B cell (primary cell): Measurements from ENCODE around the gene CCR4. TPM values are rescaled to one million over a fixed set of nuclear protein-coding genes. Genes with fewer than 3 reads are reported as not detected.

Experiments used
- ATAC-seq: fragments of 200-7000 bp; cut with Tn5 transposase; one replicate; pipeline ENCODE4 v1.10.0; 2021; ENCODE audit warnings: low read depth, mild to moderate bottlenecking, moderate number of reproducible peaks, moderate library complexity
- CTCF ChIA-PET: fragments of 350-600 bp; sonication (Branson Sonifier 250); formaldehyde crosslinking; loops from one replicate; lab custom pipeline; 2021; ENCODE audit warnings: antibody characterized with exemption, inconsistent platforms; lab: Charles Lee
- POLR2A ChIA-PET: fragments of 350-600 bp; sonication (Branson Sonifier 250); formaldehyde crosslinking; loops from one replicate; lab custom pipeline; 2021; ENCODE audit warnings: antibody characterized with exemption; lab: Charles Lee
- DNase-seq: peaks from one replicate; pipeline ENCODE4 v3.0.0; 2013
- H2AFZ ChIP-seq: 2 replicates; pipeline ENCODE4 v1.6.1; 2012; ENCODE audit warnings: mild to moderate bottlenecking, low read depth, low read length; ENCODE audit not compliant: insufficient read depth, poor library complexity, severe bottlenecking
- H3K27ac ChIP-seq, 2 donors: 1 replicate in 1 of 2; 2 replicates in 1 of 2; pipeline ENCODE4 v1.5.1; 2012 to 2013; ENCODE audit warnings: low read length in 2 of 2, mild to moderate bottlenecking in 2 of 2, moderate library complexity in 1 of 2
- H3K27me3 ChIP-seq, 4 experiments: fragments of 200-600 bp in 1 of 4; sonication (generic) in 1 of 4; replicated peaks in 1 of 4; 1 replicate in 2 of 4; 2 replicates in 2 of 4; pipeline versions ENCODE4 v1.6.1 to v1.7.0; 2013 to 2016; ENCODE audit warnings: low read length in 3 of 4, mild to moderate bottlenecking in 2 of 4, mixed read lengths in 1 of 4, moderate library complexity in 1 of 4; ENCODE audit not compliant: insufficient read depth in 4 of 4, control insufficient read depth in 3 of 4; ENCODE audit errors: control extremely low read depth in 1 of 4
- H3K36me3 ChIP-seq, 2 experiments: replicated peaks in 1 of 2; 1 replicate in 1 of 2; 2 replicates in 1 of 2; pipeline versions ENCODE4 v1.6.1 to v1.7.1; 2013; ENCODE audit warnings: low read length in 1 of 2; ENCODE audit not compliant: insufficient read depth in 2 of 2, control insufficient read depth in 1 of 2; ENCODE audit errors: control extremely low read depth in 1 of 2, extremely low read depth in 1 of 2
- H3K4me1 ChIP-seq, 2 donors: fragments of 200-600 bp in 1 of 2; sonication (generic) in 1 of 2; 1 replicate in 1 of 2; 2 replicates in 1 of 2; pipeline versions ENCODE4 v1.5.1 to v1.6.1; 2013 to 2017; ENCODE audit warnings: low read length in 2 of 2; ENCODE audit not compliant: control insufficient read depth in 2 of 2, insufficient read depth in 2 of 2
- H3K4me2 ChIP-seq: replicated peaks from 2 replicates; pipeline ENCODE3; 2012; ENCODE audit warnings: mild to moderate bottlenecking, low read depth, low read length; ENCODE audit not compliant: poor library complexity, severe bottlenecking
- H3K4me3 ChIP-seq, 5 experiments: fragments of 200-600 bp in 1 of 5; sonication (generic) in 1 of 5; 1 replicate in 3 of 5; 2 replicates in 2 of 5; pipeline versions ENCODE4 v1.5.1 to v1.7.0; 2011 to 2016; ENCODE audit warnings: low read length in 4 of 5, mild to moderate bottlenecking in 4 of 5, low read depth in 2 of 5, control low read depth in 1 of 5, moderate library complexity in 1 of 5; ENCODE audit not compliant: insufficient read depth in 1 of 5; ENCODE audit errors: control extremely low read depth in 1 of 5, extremely low read depth in 1 of 5
- H3K79me2 ChIP-seq: fragments of 200-600 bp; sonication (generic); one replicate; pipeline ENCODE4 v1.6.0; 2016; ENCODE audit warnings: low read length; ENCODE audit not compliant: control insufficient read depth, insufficient read depth
- H3K9ac ChIP-seq: fragments of 200-600 bp; sonication (generic); 2 replicates; pipeline ENCODE4 v1.6.1; 2017; ENCODE audit warnings: mild to moderate bottlenecking, low read length, moderate library complexity
- H3K9me3 ChIP-seq, 3 donors: one replicate each; pipeline versions ENCODE4 v1.6.1 to v1.7.1; 2013; ENCODE audit warnings: low read length in 2 of 3; ENCODE audit not compliant: control insufficient read depth in 2 of 3, insufficient read depth in 1 of 3; ENCODE audit errors: control extremely low read depth in 1 of 3
- H4K20me1 ChIP-seq: 2 replicates; pipeline ENCODE4 v1.6.0; 2012; ENCODE audit warnings: mild to moderate bottlenecking, low read length; ENCODE audit not compliant: insufficient read depth, control insufficient read depth, poor library complexity, severe bottlenecking
- H3K27ac Mint-ChIP-seq: one replicate; pipeline ENCODE4 v1.8.0; 2021; ENCODE audit warnings: mixed read lengths
- H3K27me3 Mint-ChIP-seq: one replicate; pipeline ENCODE4 v1.8.0; 2021; ENCODE audit warnings: mixed read lengths
- H3K4me1 Mint-ChIP-seq: one replicate; pipeline ENCODE4 v1.8.0; 2021; ENCODE audit warnings: mixed read lengths
- H3K4me3 Mint-ChIP-seq: one replicate; pipeline ENCODE4 v1.8.0; 2021; ENCODE audit warnings: mixed read lengths
- H3K9me3 Mint-ChIP-seq: one replicate; pipeline ENCODE4 v1.8.0; 2022; ENCODE audit warnings: mixed read lengths; ENCODE audit not compliant: insufficient read depth
- EZH2 ChIP-seq: IDR thresholded peaks from 2 replicates; pipeline ENCODE4 v1.6.1; 2012; ENCODE audit warnings: borderline replicate concordance, low read depth, mild to moderate bottlenecking, moderate library complexity, low read length; ENCODE audit not compliant: insufficient read depth, poor library complexity, severe bottlenecking
- WGBS: methylation state at CpG from one replicate; pipeline ENCODE4 v1.1.5; 2013; ENCODE audit warnings: missing lambda C conversion rate; ENCODE audit not compliant: insufficient coverage; 5-methylcytosine and 5-hydroxymethylcytosine counted together
- intact Hi-C: fragments of 100-400 bp; cut with micrococcal nuclease; formaldehyde crosslinking; loops from one replicate; pipeline ENCODE4 v1.10.0; 2022
- polyA plus RNA-seq: library from polyadenylated mRNA; depleted of rRNA; stranded (reverse); fragments of >200 nt; gene quantifications from 2 replicates; pipeline ENCODE4 v1.2.3, GENCODE V29; 2012
- total RNA-seq, 2 donors: library from RNA; stranded (reverse); fragments of 120-200 nt in 1 of 2; gene quantifications; 1 replicate in 1 of 2; 2 replicates in 1 of 2; pipeline versions ENCODE4 v1.2.3 to v1.2.4, GENCODE V29; 2013 to 2022
- TF ChIP-seq, protein P1 (sequence below): fragments of 200-600 bp; IDR thresholded peaks from one replicate; pipeline ENCODE4 v1.8.0; 2022; ENCODE audit warnings: antibody characterized with exemption, mild to moderate bottlenecking

Gene CCR4
- total and polyA plus RNA-seq, 2 donors (not counting 1 experiment from before 2014, with no cell fraction given): 0.04 to 0.12 TPM

DNA sequence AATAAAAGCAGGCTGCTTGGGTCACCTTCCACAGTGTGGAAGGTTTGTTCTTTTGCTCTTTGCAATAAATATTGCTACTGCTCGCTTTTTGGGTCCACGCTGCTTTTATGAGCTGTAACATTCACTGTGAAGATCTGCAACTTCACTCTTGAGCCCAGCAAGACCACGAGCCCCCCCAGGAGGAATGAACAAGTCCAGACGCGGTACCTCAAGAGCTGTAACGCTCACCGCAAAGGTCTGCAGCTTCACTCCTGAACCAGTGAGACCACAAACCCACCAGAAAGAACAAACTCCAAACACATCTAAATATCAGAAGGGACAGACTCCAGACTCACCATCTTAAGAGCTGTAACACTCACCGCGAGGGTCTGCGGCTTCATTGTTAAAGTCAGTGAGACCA, 47.5 kb upstream of the CCR4 start:
- TF ChIP-seq, protein P1, sequence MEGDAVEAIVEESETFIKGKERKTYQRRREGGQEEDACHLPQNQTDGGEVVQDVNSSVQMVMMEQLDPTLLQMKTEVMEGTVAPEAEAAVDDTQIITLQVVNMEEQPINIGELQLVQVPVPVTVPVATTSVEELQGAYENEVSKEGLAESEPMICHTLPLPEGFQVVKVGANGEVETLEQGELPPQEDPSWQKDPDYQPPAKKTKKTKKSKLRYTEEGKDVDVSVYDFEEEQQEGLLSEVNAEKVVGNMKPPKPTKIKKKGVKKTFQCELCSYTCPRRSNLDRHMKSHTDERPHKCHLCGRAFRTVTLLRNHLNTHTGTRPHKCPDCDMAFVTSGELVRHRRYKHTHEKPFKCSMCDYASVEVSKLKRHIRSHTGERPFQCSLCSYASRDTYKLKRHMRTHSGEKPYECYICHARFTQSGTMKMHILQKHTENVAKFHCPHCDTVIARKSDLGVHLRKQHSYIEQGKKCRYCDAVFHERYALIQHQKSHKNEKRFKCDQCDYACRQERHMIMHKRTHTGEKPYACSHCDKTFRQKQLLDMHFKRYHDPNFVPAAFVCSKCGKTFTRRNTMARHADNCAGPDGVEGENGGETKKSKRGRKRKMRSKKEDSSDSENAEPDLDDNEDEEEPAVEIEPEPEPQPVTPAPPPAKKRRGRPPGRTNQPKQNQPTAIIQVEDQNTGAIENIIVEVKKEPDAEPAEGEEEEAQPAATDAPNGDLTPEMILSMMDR: no peak
- no peak for TF ChIP-seq EZH2
- no peak overlapping the region for H3K27ac ChIP-seq
- H3K4me3 ChIP-seq: no peak overlapping the region
- peaks cover 0 to 3% (median 0%) of the 10 kb centered on the region in 4 experiments for H3K27me3 ChIP-seq
- no peak overlapping the region for H2AFZ ChIP-seq
- H3K27ac Mint-ChIP-seq: no peak overlapping the region
- 96% methylated on average over 7 of the region's 10 CpGs for WGBS
- intact Hi-C loops: no loop called here
- no peak for DNase-seq
- POLR2A ChIA-PET: no interaction called here
- no peaks in the 10 kb centered on the region for H3K9me3 Mint-ChIP-seq
- no peak overlapping the region for H3K9ac ChIP-seq
- no peak for ATAC-seq
- H3K27me3 Mint-ChIP-seq: peaks cover 18% of the 10 kb centered on the region
- no peak overlapping the region for H3K4me3 Mint-ChIP-seq
- CTCF ChIA-PET: no interaction called here
- no peaks in the 10 kb centered on the region for H3K4me1 ChIP-seq
- peaks cover 2% of the 10 kb centered on the region for H3K4me1 Mint-ChIP-seq
- H4K20me1 ChIP-seq: no peaks in the 10 kb centered on the region
- no peak overlapping the region for H3K4me2 ChIP-seq
- H3K36me3 ChIP-seq: no peaks in the 10 kb centered on the region
- no peaks in the 10 kb centered on the region for H3K79me2 ChIP-seq
- peaks cover 0 to 8% (median 0%) of the 10 kb centered on the region in 3 donors for H3K9me3 ChIP-seq

DNA sequence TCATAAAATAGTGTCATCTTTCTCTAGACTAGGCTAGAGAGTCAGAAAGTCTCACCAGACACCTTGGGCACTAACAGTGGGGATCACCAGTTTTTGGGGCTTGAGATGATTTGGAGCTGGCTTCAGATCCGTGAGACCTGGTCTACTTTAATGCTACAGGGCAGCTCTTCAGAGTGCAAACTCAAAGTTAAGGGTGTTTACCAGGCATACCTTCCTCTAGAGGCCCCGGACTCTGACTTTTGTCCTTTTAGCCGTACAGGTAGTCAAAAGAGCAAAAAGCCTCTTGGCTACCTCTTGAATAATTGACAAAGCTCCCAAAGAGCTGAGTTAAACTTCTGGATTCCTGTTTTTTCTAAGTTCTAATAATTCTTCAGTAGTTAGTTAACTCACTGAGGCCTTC, 41.4 kb upstream of the CCR4 start:
- Mint-ChIP-seq H3K4me1 (no peaks in the 10 kb centered on the region), H3K9me3 (no peaks in the 10 kb centered on the region), H3K27ac (no peak overlapping the region), H3K27me3 (no peaks in the 10 kb centered on the region), H3K4me3 (no peak overlapping the region)
- ChIA-PET CTCF (interaction anchor here (1.3 kb wide), 1 partner anchor 12 kb away, joined by 4 read pairs; no protein-coding TSS in a partner anchor), POLR2A (no interaction called here)
- 100% methylated on average over 1 of the region's 3 CpGs for WGBS
- Histone ChIP-seq H3K79me2 (no peaks in the 10 kb centered on the region), H3K4me2 (no peak overlapping the region), H3K9me3 (peaks cover 0 to 5% (median 0%) of the 10 kb centered on the region in 3 donors), H3K4me3 (no peak overlapping the region), H3K4me1 (no peaks in the 10 kb centered on the region), H2AFZ (no peak overlapping the region), H3K27ac (no peak overlapping the region), H4K20me1 (no peaks in the 10 kb centered on the region), H3K9ac (no peak overlapping the region), H3K27me3 (no peaks in the 10 kb centered on the region), H3K36me3 (no peaks in the 10 kb centered on the region)
- intact Hi-C loops: no loop called here
- TF ChIP-seq, protein P1: no peak
- TF ChIP-seq EZH2: no peak
- no peak for ATAC-seq
- no peak for DNase-seq
